ENCODE data around the gene KCNH2. TPM values are rescaled to one million over a fixed set of nuclear protein-coding genes. Genes with fewer than 3 reads are reported as not detected.

Gene KCNH2
- total RNA-seq, 4 donors from 2014 or later = 0.19 to 2.5 (median 0.72) TPM

DNA sequence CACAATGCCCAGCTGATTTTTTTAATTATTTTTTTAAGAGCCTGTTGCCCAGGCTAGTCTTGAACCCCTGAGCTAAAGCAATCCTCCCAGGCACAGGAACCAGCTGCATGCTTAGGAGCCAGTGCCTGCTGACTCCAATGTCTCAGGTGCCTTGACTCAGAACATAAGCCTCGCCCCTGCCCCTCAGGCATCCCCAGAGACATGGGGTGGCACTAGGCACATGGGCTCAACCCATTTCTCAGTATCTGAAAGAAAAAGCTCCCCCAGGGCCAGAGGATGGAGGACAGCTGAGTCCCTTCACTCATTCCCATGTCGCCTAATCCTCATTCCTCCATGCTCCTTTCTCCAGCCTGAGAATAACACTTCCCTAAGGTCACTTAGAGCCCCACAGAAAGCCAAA lies 39.1 kb downstream of the KCNH2 start:
- Histone ChIP-seq H3K4me1 (peaks cover 0 to 38% (median 13%) of the 10 kb centered on the region in 3 donors), H3K27ac (no peak overlapping the region), H3K36me3 (no peaks in the 10 kb centered on the region), H3K9me3 (no peaks in the 10 kb centered on the region), H3K4me3 (no peak overlapping the region), H3K27me3 (peaks cover 0 to 70% (median 0%) of the 10 kb centered on the region in 4 donors)
- TF ChIP-seq POLR2A (IDR thresholded peaks at IDR 0.05) (no peak), CTCF (IDR thresholded peaks at IDR 0.05) (no peak)
- 58 to 88% methylated on average over 1 to 2 of the region's 2 CpGs for WGBS, 2 donors
- no peak for DNase-seq
- intact Hi-C loops (cut with DNase I) = no loop called here

GRCh38 chr7:150938566-150938965 lies 39.6 kb downstream of the KCNH2 start:
- intact Hi-C loops (cut with DNase I) = no loop called here
- WGBS, 2 donors = 44 to 45% methylated on average over 4 of the region's 4 CpGs

DNA sequence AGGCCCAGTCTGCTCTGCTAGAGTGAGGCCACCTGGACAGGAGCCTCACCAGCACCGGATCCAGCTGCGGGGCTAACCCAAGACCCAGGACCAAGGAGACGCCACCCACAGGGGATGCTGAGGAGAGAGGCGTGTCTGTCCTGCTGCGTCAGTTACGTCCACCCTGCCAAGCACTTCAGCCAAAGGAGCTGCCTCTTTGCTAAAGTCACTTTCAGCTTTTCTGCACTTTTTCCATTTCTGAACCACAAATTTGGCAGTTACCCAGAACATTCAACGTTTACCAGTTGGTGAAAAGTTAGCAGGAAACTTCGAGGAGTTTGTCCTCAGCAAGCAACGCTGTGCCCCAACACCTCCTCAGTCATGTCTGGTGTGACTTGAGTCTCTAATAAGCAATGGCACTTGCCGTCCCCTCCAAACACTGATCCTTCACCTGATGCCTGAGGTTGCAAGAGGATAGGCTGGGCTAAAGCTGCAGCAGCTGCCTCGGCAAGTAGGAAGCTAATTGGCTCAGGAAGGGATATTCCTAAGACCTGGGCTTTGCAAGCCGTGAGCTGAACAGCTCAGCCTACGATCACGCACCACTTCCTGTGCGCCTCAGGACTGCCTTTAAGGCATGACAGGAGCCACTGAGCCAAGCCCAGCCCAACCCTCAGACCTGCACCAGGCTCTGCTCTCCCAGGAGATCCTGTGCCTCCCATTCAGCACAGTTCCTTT lies 40.1 kb downstream of the KCNH2 start:
- TF ChIP-seq CTCF (IDR thresholded peaks at IDR 0.05) = no peak
- no peak for TF ChIP-seq POLR2A (IDR thresholded peaks at IDR 0.05)
- H3K27ac ChIP-seq = no peak overlapping the region
- intact Hi-C loops (cut with DNase I) = no loop called here
- 7 to 17% methylated on average over 9 to 13 of the region's 15 CpGs for WGBS, 2 donors
- no peaks in the 10 kb centered on the region for H3K9me3 ChIP-seq
- H3K27me3 ChIP-seq = peaks cover 0 to 70% (median 0%) of the 10 kb centered on the region in 4 donors
- H3K4me1 ChIP-seq = peaks cover 0 to 28% (median 13%) of the 10 kb centered on the region in 3 donors
- H3K4me3 ChIP-seq = no peak overlapping the region
- no peak for DNase-seq
- no peaks in the 10 kb centered on the region for H3K36me3 ChIP-seq

More at GRCh38 chr7:150938566-150938965, 39.6 kb downstream of the KCNH2 start:
- no peaks in the 10 kb centered on the region for H3K36me3 ChIP-seq
- TF ChIP-seq POLR2A (IDR thresholded peaks at IDR 0.05) (no peak), CTCF (IDR thresholded peaks at IDR 0.05) (no peak)
- peaks cover 0 to 34% (median 13%) of the 10 kb centered on the region in 3 donors for H3K4me1 ChIP-seq
- H3K9me3 ChIP-seq = no peaks in the 10 kb centered on the region
- no peak overlapping the region for H3K27ac ChIP-seq
- peaks cover 0 to 70% (median 0%) of the 10 kb centered on the region in 4 donors for H3K27me3 ChIP-seq
- no peak overlapping the region for H3K4me3 ChIP-seq
- DNase-seq = no peak

GRCh38 chr7:150936018-150936417 lies 42.1 kb downstream of the KCNH2 start:
- Histone ChIP-seq H3K36me3 (no peaks in the 10 kb centered on the region), H3K4me1 (peaks cover 0 to 13% (median 8%) of the 10 kb centered on the region in 3 donors), H3K27me3 (peaks cover 0 to 61% (median 0%) of the 10 kb centered on the region in 4 donors), H3K27ac (no peak overlapping the region), H3K9me3 (no peaks in the 10 kb centered on the region), H3K4me3 (no peak overlapping the region)
- TF ChIP-seq CTCF (IDR thresholded peaks at IDR 0.05) = no peak
- TF ChIP-seq POLR2A (IDR thresholded peaks at IDR 0.05) = no peak
- intact Hi-C loops (cut with DNase I) = no loop called here
- WGBS, 2 donors = 88 to 93% methylated on average over 9 of the region's 9 CpGs
- DNase-seq = no peak

DNA sequence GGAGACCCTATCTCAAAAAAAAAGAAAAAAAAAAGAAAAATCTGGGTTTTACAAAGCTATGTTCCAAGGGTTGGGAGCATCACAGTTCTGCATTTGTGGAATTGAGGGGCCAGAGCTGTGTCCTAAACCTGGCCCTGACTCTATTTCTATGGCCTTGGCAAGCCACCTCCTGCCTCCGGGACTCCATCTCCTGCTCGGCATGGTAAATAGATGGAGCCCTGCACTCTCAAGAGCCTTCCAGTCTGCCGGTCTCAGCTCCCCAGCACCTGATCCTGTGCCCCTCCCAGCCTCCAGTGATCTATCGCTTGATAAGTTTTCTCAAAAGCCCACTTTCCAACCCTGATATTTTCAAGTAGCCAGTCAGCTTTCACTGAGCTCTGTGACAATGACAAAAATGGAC lies 43.0 kb downstream of the KCNH2 start:
- H3K4me3 ChIP-seq = no peak overlapping the region
- intact Hi-C loops (cut with DNase I) = no loop called here
- no peak overlapping the region for H3K27ac ChIP-seq
- H3K9me3 ChIP-seq = no peaks in the 10 kb centered on the region
- no peaks in the 10 kb centered on the region for H3K36me3 ChIP-seq
- WGBS, 2 donors = 74 to 87% methylated on average over 4 of the region's 4 CpGs
- H3K27me3 ChIP-seq = peaks cover 0 to 56% (median 0%) of the 10 kb centered on the region in 4 donors
- peaks cover 0 to 13% (median 8%) of the 10 kb centered on the region in 3 donors for H3K4me1 ChIP-seq
- TF ChIP-seq CTCF (IDR thresholded peaks at IDR 0.05) (no peak), POLR2A (IDR thresholded peaks at IDR 0.05) (no peak)
- no peak for DNase-seq
